ENCODE results near the gene USP54. TPM values are rescaled to one million over a fixed set of nuclear protein-coding genes. Genes with fewer than 3 reads are reported as not detected.
A peak's percentile ranks its signal among the peaks of the same experiment; 100 is the strongest.

USP54 gene
- total and polyA plus RNA-seq, 9 of the 15 experiments (the other 6 are each of a cell fraction or from before 2014, with no cell fraction given), result 3.8 to 40.1 (median 16.9) TPM

DNA sequence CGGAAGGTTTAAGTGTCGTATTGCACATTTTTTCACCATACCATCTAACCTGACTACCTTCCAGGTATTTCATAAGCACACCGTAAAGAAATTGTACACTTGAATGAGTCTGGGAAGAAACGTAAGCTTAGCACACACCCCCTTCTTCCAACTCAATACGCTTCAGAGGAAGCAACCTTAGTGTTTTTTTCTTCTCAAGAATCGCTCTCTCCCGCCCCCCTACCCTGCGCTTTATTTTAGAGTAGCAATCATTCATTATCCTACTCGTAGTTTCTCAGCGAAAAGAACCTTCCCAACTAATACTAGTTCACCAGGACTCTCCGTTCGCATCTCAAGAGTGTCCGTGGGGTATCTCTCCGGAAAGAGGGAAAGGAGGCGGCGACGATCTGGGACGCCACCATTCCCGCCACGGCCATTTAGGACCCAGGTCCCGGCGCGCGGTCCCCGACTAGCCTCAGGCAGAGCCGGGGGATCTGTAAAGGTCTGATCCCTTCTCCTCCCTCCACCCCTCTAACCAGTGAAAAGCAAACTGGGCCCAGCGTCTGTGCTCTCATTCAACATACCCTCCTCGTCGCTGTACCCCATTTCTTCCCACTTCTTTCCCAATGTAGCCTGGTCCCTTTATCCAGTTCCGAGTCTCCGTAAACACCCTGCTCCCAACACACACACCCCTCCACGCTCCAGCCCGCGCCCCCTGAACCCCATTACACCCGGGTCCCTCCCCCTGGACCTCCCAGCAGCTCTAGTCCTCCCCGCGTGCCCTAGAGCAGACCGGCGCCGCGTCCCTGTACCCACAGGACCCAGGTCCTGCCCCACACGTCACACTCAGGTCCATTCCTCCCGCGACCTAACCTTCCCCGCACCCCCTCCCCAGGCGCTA, 34.1 kb upstream of the USP54 start (continued):
- TF ChIP-seq CEBPG (CRISPR knock-in tag; IDR thresholded peaks at IDR 0.05) (no peak), CEBPG (tag; conservative IDR thresholded peaks at IDR 0.05 in 1 of 2, IDR thresholded peaks at IDR 0.05 in 1 of 2) (0 out of 4 replicates have a peak, but pooled peaks of 1 of the 2 experiments have one; percentile 12), ZNF551 (CRISPR knock-in tag; IDR thresholded peaks at IDR 0.05) (no peak), ELF2 (CRISPR knock-in tag; IDR thresholded peaks at IDR 0.05) (no peak), TCFL5 (CRISPR knock-in tag; conservative IDR thresholded peaks at IDR 0.05) (no peak), ZEB2 (IDR thresholded peaks at IDR 0.05) (no peak), NBN (IDR thresholded peaks at IDR 0.05; ENCODE audit: low read depth) (peak; percentile 68; the same call in 1 of the 2 replicates), ZNF24 (IDR thresholded peaks at IDR 0.05) (no peak), ZNF696 (CRISPR knock-in tag; conservative IDR thresholded peaks at IDR 0.05) (no peak), RAD51 (IDR thresholded peaks at IDR 0.05; ENCODE audit: borderline replicate concordance, low read depth) (no peak), ZNF274 (IDR thresholded peaks at IDR 0.05; ENCODE audit: borderline replicate concordance, low read depth, low read length) (no peak)
- TF ChIP-seq, protein P1, sequence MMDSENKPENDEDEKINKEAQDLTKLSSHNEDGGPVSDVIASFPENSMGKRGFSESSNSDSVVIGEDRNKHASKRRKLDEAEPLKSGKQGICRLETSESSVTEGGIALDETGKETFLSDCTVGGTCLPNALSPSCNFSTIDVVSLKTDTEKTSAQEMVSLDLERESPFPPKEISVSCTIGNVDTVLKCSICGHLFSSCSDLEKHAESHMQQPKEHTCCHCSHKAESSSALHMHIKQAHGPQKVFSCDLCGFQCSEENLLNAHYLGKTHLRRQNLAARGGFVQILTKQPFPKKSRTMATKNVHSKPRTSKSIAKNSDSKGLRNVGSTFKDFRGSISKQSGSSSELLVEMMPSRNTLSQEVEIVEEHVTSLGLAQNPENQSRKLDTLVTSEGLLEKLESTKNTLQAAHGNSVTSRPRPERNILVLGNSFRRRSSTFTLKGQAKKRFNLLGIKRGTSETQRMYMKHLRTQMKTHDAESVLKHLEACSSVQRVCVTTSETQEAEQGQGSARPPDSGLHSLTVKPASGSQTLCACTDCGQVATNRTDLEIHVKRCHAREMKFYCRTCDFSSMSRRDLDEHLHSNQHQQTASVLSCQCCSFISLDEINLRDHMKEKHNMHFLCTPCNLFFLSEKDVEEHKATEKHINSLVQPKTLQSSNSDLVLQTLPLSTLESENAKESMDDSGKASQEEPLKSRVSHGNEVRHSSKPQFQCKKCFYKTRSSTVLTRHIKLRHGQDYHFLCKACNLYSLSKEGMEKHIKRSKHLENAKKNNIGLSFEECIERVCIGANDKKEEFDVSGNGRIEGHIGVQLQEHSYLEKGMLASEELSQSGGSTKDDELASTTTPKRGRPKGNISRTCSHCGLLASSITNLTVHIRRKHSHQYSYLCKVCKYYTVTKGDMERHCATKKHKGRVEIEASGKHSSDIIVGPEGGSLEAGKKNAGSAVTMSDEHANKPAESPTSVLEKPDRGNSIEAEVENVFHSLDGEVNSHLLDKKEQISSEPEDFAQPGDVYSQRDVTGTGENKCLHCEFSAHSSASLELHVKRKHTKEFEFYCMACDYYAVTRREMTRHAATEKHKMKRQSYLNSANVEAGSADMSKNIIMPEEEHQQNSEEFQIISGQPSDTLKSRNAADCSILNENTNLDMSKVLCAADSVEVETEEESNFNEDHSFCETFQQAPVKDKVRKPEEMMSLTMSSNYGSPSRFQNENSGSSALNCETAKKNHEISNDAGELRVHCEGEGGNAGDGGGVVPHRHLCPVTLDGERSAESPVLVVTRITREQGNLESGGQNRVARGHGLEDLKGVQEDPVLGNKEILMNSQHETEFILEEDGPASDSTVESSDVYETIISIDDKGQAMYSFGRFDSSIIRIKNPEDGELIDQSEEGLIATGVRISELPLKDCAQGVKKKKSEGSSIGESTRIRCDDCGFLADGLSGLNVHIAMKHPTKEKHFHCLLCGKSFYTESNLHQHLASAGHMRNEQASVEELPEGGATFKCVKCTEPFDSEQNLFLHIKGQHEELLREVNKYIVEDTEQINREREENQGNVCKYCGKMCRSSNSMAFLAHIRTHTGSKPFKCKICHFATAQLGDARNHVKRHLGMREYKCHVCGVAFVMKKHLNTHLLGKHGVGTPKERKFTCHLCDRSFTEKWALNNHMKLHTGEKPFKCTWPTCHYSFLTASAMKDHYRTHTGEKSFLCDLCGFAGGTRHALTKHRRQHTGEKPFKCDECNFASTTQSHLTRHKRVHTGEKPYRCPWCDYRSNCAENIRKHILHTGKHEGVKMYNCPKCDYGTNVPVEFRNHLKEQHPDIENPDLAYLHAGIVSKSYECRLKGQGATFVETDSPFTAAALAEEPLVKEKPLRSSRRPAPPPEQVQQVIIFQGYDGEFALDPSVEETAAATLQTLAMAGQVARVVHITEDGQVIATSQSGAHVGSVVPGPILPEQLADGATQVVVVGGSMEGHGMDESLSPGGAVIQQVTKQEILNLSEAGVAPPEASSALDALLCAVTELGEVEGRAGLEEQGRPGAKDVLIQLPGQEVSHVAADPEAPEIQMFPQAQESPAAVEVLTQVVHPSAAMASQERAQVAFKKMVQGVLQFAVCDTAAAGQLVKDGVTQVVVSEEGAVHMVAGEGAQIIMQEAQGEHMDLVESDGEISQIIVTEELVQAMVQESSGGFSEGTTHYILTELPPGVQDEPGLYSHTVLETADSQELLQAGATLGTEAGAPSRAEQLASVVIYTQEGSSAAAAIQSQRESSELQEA (IDR thresholded peaks at IDR 0.05; ENCODE audit: low read depth), result 0 out of 2 replicates have a peak, but pooled peaks have one; percentile 30
- TF ChIP-seq, protein P2, sequence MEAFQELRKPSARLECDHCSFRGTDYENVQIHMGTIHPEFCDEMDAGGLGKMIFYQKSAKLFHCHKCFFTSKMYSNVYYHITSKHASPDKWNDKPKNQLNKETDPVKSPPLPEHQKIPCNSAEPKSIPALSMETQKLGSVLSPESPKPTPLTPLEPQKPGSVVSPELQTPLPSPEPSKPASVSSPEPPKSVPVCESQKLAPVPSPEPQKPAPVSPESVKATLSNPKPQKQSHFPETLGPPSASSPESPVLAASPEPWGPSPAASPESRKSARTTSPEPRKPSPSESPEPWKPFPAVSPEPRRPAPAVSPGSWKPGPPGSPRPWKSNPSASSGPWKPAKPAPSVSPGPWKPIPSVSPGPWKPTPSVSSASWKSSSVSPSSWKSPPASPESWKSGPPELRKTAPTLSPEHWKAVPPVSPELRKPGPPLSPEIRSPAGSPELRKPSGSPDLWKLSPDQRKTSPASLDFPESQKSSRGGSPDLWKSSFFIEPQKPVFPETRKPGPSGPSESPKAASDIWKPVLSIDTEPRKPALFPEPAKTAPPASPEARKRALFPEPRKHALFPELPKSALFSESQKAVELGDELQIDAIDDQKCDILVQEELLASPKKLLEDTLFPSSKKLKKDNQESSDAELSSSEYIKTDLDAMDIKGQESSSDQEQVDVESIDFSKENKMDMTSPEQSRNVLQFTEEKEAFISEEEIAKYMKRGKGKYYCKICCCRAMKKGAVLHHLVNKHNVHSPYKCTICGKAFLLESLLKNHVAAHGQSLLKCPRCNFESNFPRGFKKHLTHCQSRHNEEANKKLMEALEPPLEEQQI (IDR thresholded peaks at IDR 0.05), result no peak
- TF ChIP-seq, protein P3, sequence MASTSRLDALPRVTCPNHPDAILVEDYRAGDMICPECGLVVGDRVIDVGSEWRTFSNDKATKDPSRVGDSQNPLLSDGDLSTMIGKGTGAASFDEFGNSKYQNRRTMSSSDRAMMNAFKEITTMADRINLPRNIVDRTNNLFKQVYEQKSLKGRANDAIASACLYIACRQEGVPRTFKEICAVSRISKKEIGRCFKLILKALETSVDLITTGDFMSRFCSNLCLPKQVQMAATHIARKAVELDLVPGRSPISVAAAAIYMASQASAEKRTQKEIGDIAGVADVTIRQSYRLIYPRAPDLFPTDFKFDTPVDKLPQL (IDR thresholded peaks at IDR 0.05; ENCODE audit: extremely low read depth, insufficient read length), result no peak
- TF ChIP-seq, protein P4, sequence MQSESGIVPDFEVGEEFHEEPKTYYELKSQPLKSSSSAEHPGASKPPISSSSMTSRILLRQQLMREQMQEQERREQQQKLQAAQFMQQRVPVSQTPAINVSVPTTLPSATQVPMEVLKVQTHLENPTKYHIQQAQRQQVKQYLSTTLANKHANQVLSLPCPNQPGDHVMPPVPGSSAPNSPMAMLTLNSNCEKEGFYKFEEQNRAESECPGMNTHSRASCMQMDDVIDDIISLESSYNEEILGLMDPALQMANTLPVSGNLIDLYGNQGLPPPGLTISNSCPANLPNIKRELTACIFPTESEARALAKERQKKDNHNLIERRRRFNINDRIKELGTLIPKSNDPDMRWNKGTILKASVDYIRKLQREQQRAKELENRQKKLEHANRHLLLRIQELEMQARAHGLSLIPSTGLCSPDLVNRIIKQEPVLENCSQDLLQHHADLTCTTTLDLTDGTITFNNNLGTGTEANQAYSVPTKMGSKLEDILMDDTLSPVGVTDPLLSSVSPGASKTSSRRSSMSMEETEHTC (IDR thresholded peaks at IDR 0.05), result no peak

Data from K562 (cell line).